ENCODE data around the gene MTRFR.
"Not testable (repeated sequence)": the region's sequence is repeated elsewhere in the genome, so short reads cannot be mapped to it uniquely, and the experiment has no call there.

The MTRFR gene

GRCh38 chr12:123232807-123233504, at the start of gene MTRFR, which contains the start of gene MPHOSPH9:
TSS of gene MTRFR (plus strand) at chr12:123233436. CDS start at chr12:123253675, 20,239 bp downstream.
TSS of gene MPHOSPH9 (minus strand) at chr12:123233141. CDS start at chr12:123230364, 2,777 bp downstream.
- DNase-seq, result peak; percentile 99

DNA sequence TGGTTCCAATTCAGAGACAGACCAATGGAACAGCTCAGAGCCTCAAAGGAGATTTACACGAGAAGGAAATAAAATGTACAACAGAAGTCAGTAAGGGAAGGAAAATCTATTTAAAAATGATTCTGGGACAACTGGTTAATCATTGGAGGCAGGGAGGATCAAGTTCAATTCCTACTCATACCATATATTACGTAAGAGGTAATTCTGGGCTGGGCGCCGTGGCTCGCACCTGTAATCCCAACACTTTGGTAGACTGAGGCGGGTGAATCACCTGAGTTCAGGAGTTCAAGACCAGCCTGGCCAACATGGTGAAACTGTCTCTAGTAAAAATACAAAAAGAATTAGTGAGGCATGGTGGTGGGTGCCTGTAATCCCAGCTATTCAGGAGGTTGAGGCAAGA, 45.6 kb upstream of the MTRFR start:
- no peak for DNase-seq

- no peak for DNase-seq
Measured at GRCh38 chr12:123199936-123200335, 33.3 kb upstream of the MTRFR start.

DNA sequence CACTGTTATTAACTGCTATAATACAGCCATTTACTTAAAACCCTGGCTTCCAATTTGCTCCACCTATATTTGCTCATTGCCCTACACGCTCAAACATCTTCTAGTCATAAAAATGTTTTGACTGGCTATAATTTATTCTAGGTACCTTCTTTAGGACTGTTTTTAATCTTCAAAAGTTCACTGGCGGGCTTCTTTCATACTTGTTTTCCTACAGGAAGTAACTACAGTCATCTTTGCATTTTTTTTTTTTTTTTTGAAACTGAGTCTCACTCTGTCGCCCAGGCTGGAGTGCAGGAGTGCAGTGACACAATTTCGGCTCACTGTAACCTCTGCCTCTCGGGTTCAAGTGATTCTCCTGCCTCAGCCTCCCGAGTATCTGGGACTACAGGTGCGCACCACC, 32.8 kb upstream of the MTRFR start:
- no peak for DNase-seq

DNA sequence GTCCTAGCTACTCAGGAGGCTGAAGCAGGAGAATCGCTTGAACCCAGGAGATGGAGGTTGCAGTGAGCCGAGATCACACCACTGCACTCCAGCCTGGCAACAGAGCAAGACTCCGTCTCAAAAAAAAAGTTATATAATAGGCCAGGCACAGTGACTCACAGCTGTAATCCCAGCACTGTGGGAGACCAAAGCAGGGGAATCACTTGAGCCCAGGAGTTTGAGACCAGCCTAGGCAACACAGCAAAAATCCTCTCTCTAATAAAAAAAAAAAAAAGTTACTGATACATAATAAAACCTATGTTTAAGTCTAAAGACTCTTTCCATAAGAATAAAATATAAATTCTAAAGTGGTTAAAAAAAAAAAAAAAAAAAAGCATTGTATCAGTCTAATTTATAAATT, 26.4 kb upstream of the MTRFR start:
- not testable (repeated sequence) for DNase-seq

GRCh38 chr12:123207815-123208214, 25.4 kb upstream of the MTRFR start:
- DNase-seq, result not testable (repeated sequence)

DNA sequence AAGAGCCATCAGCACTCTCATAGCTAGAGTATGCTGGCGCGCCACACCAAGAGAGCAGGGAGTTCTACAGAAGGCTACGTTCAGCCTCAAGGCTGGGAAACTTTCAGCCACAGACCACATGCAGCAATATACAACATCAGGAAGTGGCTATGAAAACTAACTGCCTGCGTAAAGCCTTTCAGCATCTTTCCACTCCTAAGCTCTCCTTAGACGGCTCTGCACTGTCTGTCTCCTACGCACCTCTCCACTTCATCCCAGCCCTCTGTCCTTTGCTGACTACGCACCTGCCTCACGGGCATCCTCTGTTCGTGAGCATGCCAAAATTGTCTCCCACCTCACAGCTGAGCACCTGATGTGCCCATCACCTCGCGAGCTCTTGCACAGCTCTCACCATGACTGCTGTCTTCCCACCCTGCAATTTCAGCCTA, 10.0 kb upstream of the MTRFR start:
- peak; percentile 25 for DNase-seq

DNA sequence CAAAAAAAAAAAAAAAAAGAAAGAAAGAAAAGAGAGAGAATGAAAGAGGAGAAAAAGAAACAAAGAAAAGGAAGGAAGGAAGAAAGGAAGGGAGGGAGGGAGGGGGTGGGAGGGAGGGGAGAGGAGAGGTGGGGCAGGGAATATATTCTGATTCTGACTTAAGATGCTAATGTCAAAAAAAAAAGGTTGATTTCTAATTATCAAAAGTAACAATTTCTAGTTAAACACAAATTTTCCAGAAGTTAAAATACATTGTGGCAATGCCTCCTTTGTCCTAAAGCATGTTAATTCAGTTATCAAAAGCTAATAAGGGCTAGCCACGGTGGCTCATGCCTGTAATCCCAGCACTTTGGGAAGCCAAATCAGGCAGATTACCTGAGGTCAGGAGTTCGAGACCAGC, 7.8 kb upstream of the MTRFR start:
- no peak for DNase-seq

DNA sequence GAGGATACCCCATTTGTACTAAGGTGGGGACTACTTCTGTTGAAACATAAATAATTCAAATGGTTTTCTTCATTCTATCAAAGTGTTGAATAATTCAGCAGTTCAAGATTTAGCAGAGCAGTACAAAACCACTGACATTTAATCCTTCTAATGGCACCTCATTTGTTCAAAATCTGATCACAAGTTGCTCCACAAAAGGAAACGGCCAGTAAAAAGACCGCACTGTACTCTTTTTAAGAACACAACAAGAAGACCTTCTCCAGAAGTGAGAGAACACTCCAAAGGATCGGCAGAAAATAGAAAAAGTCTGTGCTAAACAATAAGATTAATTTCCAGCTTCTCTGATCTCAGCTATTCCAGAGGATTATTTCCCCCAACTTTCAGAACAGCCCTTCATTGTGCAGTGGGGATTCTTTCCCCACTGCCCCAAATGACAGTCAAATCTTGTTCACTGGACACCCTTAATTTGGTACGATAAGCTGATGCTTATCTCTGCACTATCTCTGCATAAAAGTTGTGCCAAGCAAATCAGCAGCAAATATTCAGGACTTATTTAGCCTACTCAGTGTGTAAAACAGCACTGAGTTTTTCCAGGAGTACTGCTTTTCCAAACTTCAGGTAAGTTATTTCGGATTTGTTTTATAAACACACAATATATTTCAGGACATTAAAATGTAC, 5.5 kb upstream of the MTRFR start:
- DNase-seq, result no peak

GRCh38 chr12:123229051-123229450, 4.2 kb upstream of the MTRFR start:
- DNase-seq, result no peak

DNA sequence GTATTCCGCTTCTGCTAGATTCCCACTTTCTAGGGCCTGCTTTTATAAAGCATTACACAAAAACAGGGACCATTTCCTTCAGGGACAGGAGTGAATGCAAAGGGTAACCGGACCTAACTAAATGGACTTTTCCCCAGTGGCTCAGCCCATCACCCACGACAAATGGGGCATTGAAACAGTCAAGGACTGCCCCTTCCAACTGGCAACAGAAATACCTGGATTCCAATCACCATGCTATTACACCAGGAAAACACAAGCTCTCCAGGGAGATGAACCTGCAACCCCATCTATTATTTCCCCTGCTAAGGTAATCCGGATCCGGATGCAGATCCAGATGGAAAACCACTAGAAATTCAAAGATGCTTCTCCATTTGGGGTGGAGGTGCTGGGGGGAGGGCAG, 1.3 kb upstream of the MTRFR start:
- DNase-seq, result no peak

DNA sequence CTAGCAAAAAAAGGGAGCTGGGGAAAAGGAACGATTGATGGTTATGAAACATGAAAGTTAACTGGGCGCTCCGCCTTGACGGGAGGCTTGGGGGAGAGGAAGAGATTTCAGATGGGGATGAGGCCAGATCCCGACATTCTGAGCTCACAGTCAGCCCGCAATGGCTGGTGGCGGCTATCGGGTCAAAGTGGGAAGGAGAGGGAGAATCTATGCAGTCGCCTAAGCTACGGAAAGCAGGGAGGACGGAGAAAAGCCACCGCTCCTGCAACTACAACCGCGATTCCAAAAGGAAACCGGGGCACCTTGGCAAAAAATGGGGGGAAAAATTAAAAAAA, 797 bp upstream of the MTRFR start:
- no peak for DNase-seq

GRCh38 chr12:123233505-123234308, 471 bp downstream of the MTRFR start:
- DNase-seq, result no peak

GRCh38 chr12:123237646-123238329, 4.6 kb downstream of the MTRFR start:
- DNase-seq, result peak; percentile 49

- DNase-seq, result no peak
Measured at GRCh38 chr12:123238330-123238682, 5.1 kb downstream of the MTRFR start.

DNA sequence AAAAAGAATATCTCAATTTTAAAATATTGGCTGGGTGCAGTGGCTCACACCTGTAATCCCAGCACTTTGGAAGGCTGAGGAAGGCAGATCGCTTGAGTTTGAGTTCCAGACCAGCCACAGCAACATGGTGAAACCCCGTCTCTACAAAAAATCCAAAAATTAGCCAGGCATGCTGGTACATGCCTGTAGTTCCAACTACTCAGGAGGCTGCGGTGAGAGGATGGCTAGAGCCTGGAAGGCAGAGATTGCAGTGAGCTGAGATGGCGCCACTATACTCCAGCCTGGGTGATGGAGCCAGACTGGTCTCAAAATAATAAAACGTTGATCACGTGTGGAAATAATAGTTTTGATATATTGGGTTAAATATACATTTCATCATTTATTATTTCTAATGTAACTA, 5.7 kb downstream of the MTRFR start:
- no peak for DNase-seq

DNA sequence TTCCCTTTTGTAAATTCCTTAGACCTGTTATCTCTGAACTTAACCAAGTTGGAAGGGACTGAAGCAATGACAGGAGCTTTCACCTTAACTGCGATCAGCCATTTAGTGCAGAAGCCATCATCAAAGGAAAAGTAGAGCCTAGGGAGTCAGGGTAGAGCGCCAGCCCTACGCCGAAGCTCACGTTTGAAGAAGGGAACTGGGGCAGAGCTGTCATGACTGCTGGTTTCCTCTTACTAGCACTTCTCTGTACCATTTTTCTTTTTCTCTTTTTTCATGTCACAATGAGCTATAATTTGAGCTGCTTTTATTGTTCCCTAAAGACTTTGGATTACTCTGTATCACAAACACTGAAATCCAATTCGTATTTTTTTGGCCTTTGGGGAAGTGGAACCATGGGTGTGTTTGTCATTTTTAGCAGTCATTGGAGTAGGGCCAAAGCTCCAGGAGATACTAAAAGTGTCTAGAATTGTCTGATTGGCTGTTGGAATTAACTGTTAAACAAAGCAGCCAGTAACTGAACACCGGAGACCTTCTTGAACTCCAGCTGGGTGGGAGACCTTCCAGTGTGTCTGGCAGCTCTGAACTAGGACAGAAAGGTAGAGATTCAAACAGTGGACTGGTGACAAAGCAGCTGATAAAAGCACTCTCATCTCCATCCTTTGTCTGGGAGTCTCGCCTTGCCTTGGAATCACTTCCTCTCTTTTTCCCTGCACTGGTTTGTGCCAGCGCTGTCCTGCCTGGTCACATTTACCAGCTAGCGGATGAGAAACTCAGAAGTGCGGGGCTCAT, 9.1 kb downstream of the MTRFR start:
- DNase-seq, result no peak

GRCh38 chr12:123243671-123244262, 10.5 kb downstream of the MTRFR start:
- DNase-seq, result no peak

DNA sequence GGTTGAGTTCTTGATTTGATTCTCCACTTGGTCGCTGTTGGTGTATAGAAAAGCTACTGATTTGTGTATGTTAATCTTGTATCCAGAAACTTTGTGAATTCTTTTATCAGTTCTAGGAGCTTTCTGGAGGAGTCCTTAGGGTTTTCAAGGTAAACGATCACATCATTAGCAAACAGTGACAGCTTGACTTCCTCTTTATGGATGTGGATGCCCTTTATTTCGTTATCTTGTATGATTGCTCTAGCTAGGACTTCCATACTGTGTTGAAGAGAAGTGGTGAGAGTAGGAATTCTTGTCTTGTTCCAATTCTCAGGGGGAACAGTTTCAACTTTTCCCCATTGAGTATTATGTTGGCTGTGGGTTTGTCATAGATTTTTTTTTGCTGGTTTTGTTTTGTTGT, 12.4 kb downstream of the MTRFR start:
- no peak for DNase-seq

DNA sequence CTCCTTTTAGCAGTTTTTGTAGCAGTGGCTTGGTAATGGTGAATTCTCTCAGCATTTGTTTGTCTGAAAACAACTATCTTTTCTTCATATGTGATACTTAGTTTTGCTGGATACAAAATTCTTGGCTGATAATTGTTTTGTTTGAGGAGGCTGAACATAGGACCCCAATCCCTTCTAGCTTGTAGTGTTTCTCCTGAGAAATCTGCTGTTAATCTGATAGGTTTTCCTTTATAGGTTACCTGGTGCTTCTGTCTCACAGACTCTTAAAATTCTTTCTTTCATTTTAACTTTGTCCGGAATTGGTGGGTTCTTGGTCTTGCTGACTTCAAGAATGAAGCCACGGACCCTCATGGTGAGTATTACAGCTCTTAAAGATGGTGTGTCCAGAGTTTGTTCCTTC, 14.9 kb downstream of the MTRFR start:
- DNase-seq, result not testable (repeated sequence)

- DNase-seq, result not testable (repeated sequence)
Measured at GRCh38 chr12:123248996-123249741, 15.9 kb downstream of the MTRFR start.

All from activated effector memory CD4-positive, alpha-beta T cell treated with Interleukin-2 at 50 U/mL for 16 hours (primary cell).